NCI-H1105 (cell line): Measurements from ENCODE around the gene CNTN2.

Experiments used
- DNase-seq: peaks from one replicate; lab custom pipeline; 2025; lab: John Stamatoyannopoulos, UW

CNTN2 gene

GRCh38 chr1:205056956-205057568 is 14.1 kb downstream of the CNTN2 start:
- DNase-seq = no peak

GRCh38 chr1:205057808-205058575 is 15.0 kb downstream of the CNTN2 start:
- no peak for DNase-seq

GRCh38 chr1:205058853-205059252 is 15.8 kb downstream of the CNTN2 start:
- no peak for DNase-seq

GRCh38 chr1:205059660-205060059 is 16.6 kb downstream of the CNTN2 start:
- no peak for DNase-seq

- DNase-seq = no peak
Observed at GRCh38 chr1:205060746-205061145, 17.7 kb downstream of the CNTN2 start.

- no peak for DNase-seq
Observed at GRCh38 chr1:205061227-205061626, 18.2 kb downstream of the CNTN2 start.

- DNase-seq = peak; percentile 69
Observed at GRCh38 chr1:205061665-205062069, 18.7 kb downstream of the CNTN2 start.

GRCh38 chr1:205062319-205062718 is 19.3 kb downstream of the CNTN2 start:
- DNase-seq = no peak

GRCh38 chr1:205062895-205063294 is 19.9 kb downstream of the CNTN2 start:
- DNase-seq = no peak

- no peak for DNase-seq
Observed at GRCh38 chr1:205064301-205064700, 21.3 kb downstream of the CNTN2 start.

GRCh38 chr1:205064741-205065316 is 21.8 kb downstream of the CNTN2 start:
- no peak for DNase-seq

GRCh38 chr1:205065666-205066065 is 22.7 kb downstream of the CNTN2 start:
- no peak for DNase-seq

- no peak for DNase-seq
Observed at GRCh38 chr1:205066141-205066818, 23.3 kb downstream of the CNTN2 start.

GRCh38 chr1:205067031-205067430 is 24.0 kb downstream of the CNTN2 start:
- DNase-seq = no peak

- DNase-seq = no peak
Observed at GRCh38 chr1:205068001-205068400, 25.0 kb downstream of the CNTN2 start.

- no peak for DNase-seq
Observed at GRCh38 chr1:205068457-205069040, 25.5 kb downstream of the CNTN2 start.

GRCh38 chr1:205069371-205070125 is 26.5 kb downstream of the CNTN2 start:
- no peak for DNase-seq

GRCh38 chr1:205071028-205071409 is 28.0 kb downstream of the CNTN2 start:
- no peak for DNase-seq

- no peak for DNase-seq
Observed at GRCh38 chr1:205071801-205072200, 28.8 kb downstream of the CNTN2 start.

GRCh38 chr1:205072286-205072685 is 29.3 kb downstream of the CNTN2 start:
- DNase-seq = no peak

GRCh38 chr1:205072881-205073280 is 29.9 kb downstream of the CNTN2 start:
- no peak for DNase-seq

- no peak for DNase-seq
Observed at GRCh38 chr1:205073511-205073910, 30.5 kb downstream of the CNTN2 start.
